ACC112 (cell line): ENCODE measurements around the gene ABCA1.
"Not testable (repeated sequence)": the region's sequence is repeated elsewhere in the genome, so short reads cannot be mapped to it uniquely, and the experiment has no call there.

Experiments
- H2AFZ ChIP-seq: fragments of 200-600 bp; sonication (generic); one replicate; pipeline ENCODE4 v1.6.0; 2017; ENCODE audit warnings: antibody characterized with exemption, low read length; ENCODE audit not compliant: unreplicated experiment
- H3K27ac ChIP-seq: fragments of 200-600 bp; sonication (generic); 2 replicates; pipeline ENCODE4 v1.5.1; 2014; ENCODE audit warnings: low read depth, mild to moderate bottlenecking, antibody characterized with exemption, low read length, moderate library complexity
- H3K27me3 ChIP-seq: fragments of 200-600 bp; sonication (generic); 2 replicates; pipeline ENCODE4 v1.6.1; 2014; ENCODE audit warnings: mild to moderate bottlenecking, antibody characterized with exemption, low read length, moderate library complexity, mixed read lengths; ENCODE audit not compliant: insufficient read depth
- H3K36me3 ChIP-seq: fragments of 200-600 bp; sonication (generic); 2 replicates; pipeline ENCODE4 v1.6.1; 2016; ENCODE audit warnings: mild to moderate bottlenecking, antibody characterized with exemption, low read length, moderate library complexity, mixed read lengths; ENCODE audit not compliant: insufficient read depth
- H3K4me1 ChIP-seq: fragments of 200-600 bp; sonication (generic); one replicate; pipeline ENCODE4 v1.6.1; 2016; ENCODE audit warnings: low read length, mixed read lengths; ENCODE audit not compliant: insufficient read depth, unreplicated experiment, control insufficient read depth
- H3K4me3 ChIP-seq: fragments of 200-600 bp; sonication (generic); 2 replicates; pipeline ENCODE4 v1.5.1; 2014; ENCODE audit warnings: mild to moderate bottlenecking, low read depth, low read length
- H3K79me2 ChIP-seq: fragments of 200-600 bp; sonication (generic); one replicate; pipeline ENCODE4 v1.6.0; 2016; ENCODE audit warnings: low read length; ENCODE audit not compliant: control insufficient read depth, unreplicated experiment, insufficient read depth

The ABCA1 gene

DNA sequence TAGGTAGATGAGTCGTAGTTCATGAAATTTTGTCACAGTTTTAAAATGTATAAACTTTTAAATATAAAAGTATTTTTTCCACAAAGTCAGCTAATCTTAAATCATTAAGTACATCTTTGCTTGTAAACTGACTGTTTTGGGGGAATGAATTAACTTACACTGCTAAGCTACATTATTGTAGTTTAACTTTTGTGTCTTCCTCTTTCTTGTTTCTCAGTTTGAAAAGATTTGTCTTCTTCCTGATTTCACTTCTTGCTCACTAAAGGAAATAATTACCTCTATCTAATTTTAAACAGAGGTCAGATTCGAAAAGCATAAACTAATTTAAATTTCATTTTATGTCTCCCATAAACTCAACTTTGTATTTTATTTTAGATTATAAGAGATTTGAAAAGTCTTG lies 158.3 kb downstream of the ABCA1 start:
- Histone ChIP-seq H3K36me3 (no peaks in the 10 kb centered on the region), H3K27me3 (no peaks in the 10 kb centered on the region), H3K79me2 (no peaks in the 10 kb centered on the region), H3K4me3 (no peak overlapping the region), H3K27ac (no peak overlapping the region), H3K4me1 (peaks cover 5% of the 10 kb centered on the region), H2AFZ (no peak overlapping the region)

DNA sequence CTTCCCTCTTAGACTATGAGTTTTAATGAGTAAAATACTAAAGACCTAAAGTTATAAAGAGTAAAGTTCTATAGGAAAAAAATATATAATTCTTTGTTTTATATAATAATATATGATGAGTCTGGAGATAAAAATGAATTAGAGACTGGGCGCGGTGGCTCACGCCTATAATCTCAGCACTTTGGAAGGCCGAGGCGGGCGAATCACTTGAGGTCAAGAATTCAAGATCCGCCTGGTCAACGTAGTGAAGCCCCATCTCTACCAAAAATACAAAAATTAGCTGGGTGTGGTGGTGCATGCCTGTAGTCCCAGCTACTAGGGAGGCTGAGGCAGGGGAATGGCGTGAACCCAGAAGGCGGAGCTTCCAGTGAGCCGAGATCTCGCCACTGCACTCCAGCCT lies 158.9 kb downstream of the ABCA1 start:
- not testable (repeated sequence) for H3K27ac ChIP-seq, H2AFZ ChIP-seq, H3K4me1 ChIP-seq, H3K27me3 ChIP-seq, H3K79me2 ChIP-seq, H3K36me3 ChIP-seq, H3K4me3 ChIP-seq

DNA sequence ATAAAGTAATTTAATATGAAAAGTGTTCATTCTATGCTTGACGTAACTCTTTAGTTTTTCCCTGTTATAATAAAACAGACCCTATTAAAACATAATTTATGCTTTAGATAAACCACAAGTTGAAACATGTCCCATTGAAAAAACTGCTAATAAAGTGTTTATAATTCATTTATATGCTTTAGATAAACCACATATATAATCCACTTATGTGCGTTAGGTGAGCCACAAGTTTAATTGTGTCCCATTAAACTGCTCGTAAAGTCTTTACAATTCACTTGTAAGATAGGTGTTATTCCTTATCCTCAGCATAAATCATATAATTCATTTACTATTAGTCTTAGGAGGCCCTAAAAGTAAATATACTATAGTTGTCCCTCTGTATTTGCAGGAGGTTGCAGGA lies 160.4 kb downstream of the ABCA1 start:
- no peak overlapping the region for H2AFZ ChIP-seq
- no peaks in the 10 kb centered on the region for H3K79me2 ChIP-seq
- no peaks in the 10 kb centered on the region for H3K4me1 ChIP-seq
- H3K27ac ChIP-seq = no peak overlapping the region
- H3K4me3 ChIP-seq = no peak overlapping the region
- no peaks in the 10 kb centered on the region for H3K36me3 ChIP-seq
- no peaks in the 10 kb centered on the region for H3K27me3 ChIP-seq

DNA sequence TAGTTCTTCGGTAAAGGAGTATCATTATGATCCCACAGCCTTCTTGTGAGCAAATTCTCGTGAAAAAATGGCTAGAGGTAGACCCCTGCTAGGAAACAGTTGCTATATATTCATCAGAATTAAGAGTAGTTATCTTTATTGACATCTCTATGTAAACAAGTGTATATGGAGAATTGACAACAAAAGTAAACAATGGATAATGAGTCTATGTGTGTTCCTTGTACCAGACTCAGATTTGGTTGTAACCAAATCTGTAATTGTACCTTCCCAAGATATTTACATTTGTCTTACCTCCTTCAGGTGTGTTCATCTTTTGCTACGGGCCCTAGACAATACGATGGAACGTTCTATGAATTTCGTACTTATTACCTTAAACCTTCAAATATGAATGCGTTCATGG lies 161.9 kb downstream of the ABCA1 start:
- no peak overlapping the region for H3K4me3 ChIP-seq
- H2AFZ ChIP-seq = no peak overlapping the region

DNA sequence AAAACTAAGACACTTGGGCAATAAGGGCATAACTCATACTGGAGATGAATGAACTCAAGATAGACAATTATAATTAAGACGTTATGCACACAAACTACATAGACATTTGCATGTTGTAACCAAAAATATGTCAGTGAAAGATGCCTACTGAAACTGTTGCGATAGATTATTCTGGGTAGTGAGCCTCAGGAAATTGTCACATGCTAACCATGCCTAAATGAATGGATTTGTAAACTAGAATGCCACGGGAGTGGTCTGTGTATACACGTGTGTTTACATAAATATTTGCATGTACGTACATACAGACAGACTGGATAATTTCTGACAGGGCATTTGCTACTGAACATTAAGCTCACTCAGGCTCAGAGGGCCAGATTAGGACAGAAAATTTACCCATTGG lies 162.8 kb downstream of the ABCA1 start:
- Histone ChIP-seq H3K4me1 (no peaks in the 10 kb centered on the region), H3K36me3 (no peaks in the 10 kb centered on the region), H2AFZ (no peak overlapping the region), H3K4me3 (no peak overlapping the region), H3K27me3 (no peaks in the 10 kb centered on the region), H3K79me2 (no peaks in the 10 kb centered on the region), H3K27ac (no peak overlapping the region)

More for the DNA sequence above, 161.9 kb downstream of the ABCA1 start:
- H3K36me3 ChIP-seq = no peaks in the 10 kb centered on the region
- no peaks in the 10 kb centered on the region for H3K4me1 ChIP-seq
- no peaks in the 10 kb centered on the region for H3K27me3 ChIP-seq
- no peaks in the 10 kb centered on the region for H3K79me2 ChIP-seq
- no peak overlapping the region for H3K27ac ChIP-seq

DNA sequence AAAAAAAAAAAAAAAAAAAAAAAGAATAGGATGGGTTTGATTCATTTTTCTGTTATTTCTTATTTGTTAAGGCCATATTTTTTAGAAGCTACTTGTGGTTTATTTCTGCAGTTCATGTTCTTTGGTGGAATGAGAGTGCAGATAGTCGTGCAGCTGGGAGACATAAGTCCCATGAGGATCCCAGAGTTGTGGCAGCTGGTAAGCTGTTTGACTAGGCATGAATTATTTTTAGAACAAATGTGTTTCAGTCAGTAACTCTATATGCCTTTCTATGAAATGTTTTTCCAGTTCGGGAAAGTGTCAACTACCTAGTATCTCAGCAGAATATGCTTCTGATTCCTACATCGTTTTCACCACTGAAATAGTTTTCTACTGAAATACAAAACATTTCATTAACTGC lies 169.0 kb downstream of the ABCA1 start:
- Histone ChIP-seq H3K36me3 (peaks cover 8% of the 10 kb centered on the region; the same call in 1 of the 2 replicates), H2AFZ (no peak overlapping the region), H3K4me1 (no peaks in the 10 kb centered on the region)

DNA sequence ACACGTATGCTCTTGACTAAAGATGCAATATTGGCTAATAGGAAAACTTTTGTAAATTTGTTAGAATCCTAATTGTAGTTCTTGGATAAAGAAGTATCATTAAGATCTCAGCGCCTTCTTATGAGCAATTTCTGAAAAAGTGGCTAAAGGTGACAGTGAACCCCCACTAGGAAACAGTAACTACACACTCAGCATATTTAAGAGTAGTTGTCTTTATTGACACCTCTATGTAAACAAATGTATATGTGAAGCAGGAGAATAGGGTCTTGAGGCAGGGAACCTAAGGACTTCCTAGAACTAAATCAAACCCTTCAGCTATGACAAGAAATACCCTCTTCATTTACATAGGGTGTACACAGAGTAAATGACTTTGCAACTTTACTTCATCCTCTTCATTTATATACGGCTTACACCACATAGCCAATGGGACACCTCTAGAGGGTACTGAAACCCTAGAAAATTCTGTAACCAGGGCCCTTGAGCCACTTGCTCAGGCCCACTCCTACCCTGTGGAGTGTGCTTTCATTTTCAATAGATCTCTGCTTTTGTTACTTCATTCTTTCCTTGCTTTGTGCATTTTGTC lies 177.7 kb downstream of the ABCA1 start:
- no peaks in the 10 kb centered on the region for H3K27me3 ChIP-seq
- H3K79me2 ChIP-seq = peaks cover 23% of the 10 kb centered on the region
- H3K36me3 ChIP-seq = peaks cover 19% of the 10 kb centered on the region
- no peak overlapping the region for H2AFZ ChIP-seq
- H3K4me3 ChIP-seq = no peak overlapping the region
- H3K27ac ChIP-seq = no peak overlapping the region
- peaks cover 9% of the 10 kb centered on the region for H3K4me1 ChIP-seq

More for the DNA sequence above, 169.0 kb downstream of the ABCA1 start:
- Histone ChIP-seq H3K27ac (no peak overlapping the region), H3K27me3 (no peaks in the 10 kb centered on the region), H3K4me3 (no peak overlapping the region), H3K79me2 (no peaks in the 10 kb centered on the region)

DNA sequence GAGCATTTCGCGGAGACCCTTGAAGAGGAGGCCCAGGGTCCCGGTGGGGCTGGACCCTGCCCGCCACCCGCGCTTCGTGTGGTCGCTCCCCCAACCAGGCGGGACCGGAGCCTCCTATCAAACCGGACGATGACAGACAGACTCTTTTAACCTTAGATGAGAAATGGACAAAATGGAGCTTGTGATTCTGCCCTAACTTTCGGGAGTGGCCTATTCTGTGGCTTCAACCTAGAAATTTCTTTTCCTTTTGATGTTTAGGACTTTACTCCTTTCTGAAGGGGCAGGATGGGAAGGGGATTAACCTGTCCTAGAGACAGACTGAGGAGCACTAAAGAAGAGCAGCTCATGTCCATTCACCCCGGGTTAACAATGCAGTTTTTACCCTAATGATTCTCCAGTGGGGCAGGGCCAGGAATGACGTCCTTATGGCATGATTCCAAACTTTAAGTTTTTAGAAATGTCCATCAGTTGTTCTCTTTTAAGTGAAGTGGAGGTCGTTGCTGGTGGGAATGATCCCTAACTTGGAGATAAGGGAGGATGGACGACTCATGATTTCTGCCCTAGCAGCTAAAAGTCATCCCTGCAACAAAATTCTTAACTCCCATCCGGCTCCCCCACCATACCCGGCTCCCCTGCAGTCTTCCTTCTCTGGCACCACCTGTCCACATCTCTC lies 179.5 kb downstream of the ABCA1 start:
- Histone ChIP-seq H3K79me2 (peaks cover 23% of the 10 kb centered on the region), H3K4me3 (peak overlapping the region; percentile 97), H3K36me3 (peaks cover 13% of the 10 kb centered on the region), H3K27me3 (no peaks in the 10 kb centered on the region), H3K4me1 (peaks cover 9% of the 10 kb centered on the region), H2AFZ (peak overlapping the region; percentile 99), H3K27ac (peak overlapping the region; percentile 76)

DNA sequence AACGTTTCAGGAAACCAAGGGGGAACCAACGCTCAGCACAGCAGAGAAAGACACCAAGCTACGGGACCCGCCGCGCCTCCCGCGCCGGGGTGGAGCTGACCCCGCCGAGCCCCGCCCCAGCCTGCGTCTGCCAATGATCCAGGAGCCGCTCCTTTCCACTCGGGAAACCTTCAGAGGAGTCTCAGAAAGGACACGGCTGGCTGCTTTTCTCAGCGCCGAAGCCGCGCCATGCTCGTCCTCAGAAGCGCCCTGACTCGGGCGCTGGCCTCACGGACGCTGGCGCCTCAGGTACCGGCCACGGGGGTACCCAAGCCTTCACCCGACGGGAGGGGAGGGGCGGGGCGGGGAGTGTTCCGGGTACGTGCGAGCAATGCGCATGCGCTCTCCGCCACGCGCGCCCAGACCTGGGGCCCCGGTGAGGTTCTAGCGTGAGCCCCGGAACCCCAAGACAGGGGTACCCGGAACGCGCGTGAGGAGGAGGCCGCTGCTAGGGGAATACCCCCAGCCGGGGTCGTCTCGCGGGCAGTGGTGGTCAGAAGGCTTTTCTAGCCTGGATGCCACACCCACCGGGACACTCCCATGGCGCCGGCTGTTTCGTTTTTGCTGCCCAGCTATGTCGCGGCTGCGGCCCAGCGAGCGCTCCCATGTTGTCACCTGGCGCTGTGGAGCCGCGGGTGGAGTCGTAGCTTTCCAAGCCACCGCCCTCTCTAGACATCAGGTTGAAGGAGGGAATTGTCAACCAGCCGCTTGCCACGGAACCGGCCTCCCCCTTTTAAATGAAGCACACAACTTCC lies 180.2 kb downstream of the ABCA1 start, which contains the start of gene NIPSNAP3A:
Gene NIPSNAP3A, plus strand, starts transcription at position 119 of the 794 bp plus-strand sequence. Its CDS starts 110 bp downstream, at position 229.
- H3K4me3 ChIP-seq = peak within 1 kb of the TSS; percentile 97
- peak within 1 kb of the TSS; percentile 99 for H2AFZ ChIP-seq
- peaks cover 23% of the 10 kb centered on the region for H3K79me2 ChIP-seq
- H3K27ac ChIP-seq = peak within 1 kb of the TSS; percentile 76
- no peaks in the 10 kb centered on the region for H3K27me3 ChIP-seq
- H3K36me3 ChIP-seq = peaks cover 13% of the 10 kb centered on the region
- peaks cover 9% of the 10 kb centered on the region for H3K4me1 ChIP-seq

DNA sequence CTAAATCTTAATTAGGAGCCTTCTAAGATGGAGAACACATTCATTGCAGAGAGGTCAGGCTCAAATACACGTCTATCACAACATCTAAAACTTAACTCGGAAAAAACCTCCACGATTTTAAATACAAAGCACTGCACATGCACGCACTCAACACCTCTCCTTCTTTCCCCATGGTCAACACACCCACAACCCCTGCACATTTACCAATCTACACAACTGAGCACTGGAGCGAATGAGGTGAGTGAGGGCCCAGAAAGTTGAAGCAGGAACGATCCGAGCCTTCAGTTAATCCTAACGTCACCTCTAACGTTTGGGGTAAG lies 180.8 kb downstream of the ABCA1 start:
- peaks cover 9% of the 10 kb centered on the region for H3K4me1 ChIP-seq
- peaks cover 10% of the 10 kb centered on the region for H3K36me3 ChIP-seq
- peak overlapping the region; percentile 97 for H3K4me3 ChIP-seq
- peak overlapping the region; percentile 76; the same call in 1 of the 2 replicates for H3K27ac ChIP-seq
- no peaks in the 10 kb centered on the region for H3K27me3 ChIP-seq
- H3K79me2 ChIP-seq = peaks cover 23% of the 10 kb centered on the region
- H2AFZ ChIP-seq = peak overlapping the region; percentile 99
